Pancreas (tissue), 10 donors: ENCODE data around the gene SLC39A1. TPM values are rescaled to one million over a fixed set of nuclear protein-coding genes. Genes with fewer than 3 reads are reported as not detected.

Experiments used
- ATAC-seq, 4 donors: fragments of 200-7000 bp; cut with Tn5 transposase; one replicate each; pipeline versions ENCODE4 v1.8.0 to v1.9.1; 2020; ENCODE audit warnings: mild to moderate bottlenecking in 4 of 4, moderate library complexity in 4 of 4
- DNase-seq, 6 donors: peaks; one replicate each; pipeline ENCODE4 v3.0.0-alpha.2; 2020
- FAIRE-seq: peaks from 2 replicates; lab custom pipeline; 2012; peaks lifted over from hg19 to GRCh38; lab: Jason Lieb, UNC
- H3K27ac ChIP-seq, 4 donors: fragments of 200-600 bp; sonication (generic); 1 replicate in 3 of 4; 2 replicates in 1 of 4; pipeline versions ENCODE4 v1.5.0 to v1.8.0; 2020
- H3K27me3 ChIP-seq, 4 donors: fragments of 200-600 bp; one replicate each; pipeline ENCODE4 v1.8.0; 2021
- H3K36me3 ChIP-seq, 3 donors: fragments of 200-600 bp; sonication (generic) in 1 of 3; one replicate each; pipeline versions ENCODE4 v1.5.0 to v1.8.0; 2020 to 2021
- H3K4me1 ChIP-seq, 3 donors: fragments of 200-600 bp; one replicate each; pipeline ENCODE4 v1.8.0; 2021
- H3K4me3 ChIP-seq, 4 donors: fragments of 200-600 bp; sonication (generic) in 2 of 4; one replicate each; pipeline versions ENCODE4 v1.5.0 to v1.8.0; 2020 to 2021
- H3K9me3 ChIP-seq, 4 donors: fragments of 200-600 bp; one replicate each; pipeline ENCODE4 v1.8.0; 2021
- WGBS, 2 donors: extraction: QIAGEN DNeasy Blood & Tissue Kit; methylation state at CpG; one replicate each; pipeline ENCODE4 v1.1.7; 2013; 5-methylcytosine and 5-hydroxymethylcytosine counted together
- intact Hi-C, 3 donors: fragments of 100-400 bp; cut with DNase I; formaldehyde crosslinking; loops; one replicate each; pipeline versions ENCODE4 v1.11.1 to v1.14.2; 2022
- polyA plus RNA-seq, 2 donors: library from polyadenylated mRNA; stranded (reverse); fragments of 200-250 nt; gene quantifications; one replicate each; pipeline ENCODE4 v1.2.3, GENCODE V29; 2013
- total RNA-seq, 6 donors: library from RNA; stranded (reverse); fragmentation: NEBNext Ultra II Directional in 4 of 6; extraction: Animal tissue kit (Norgen Biotek cat#: 25700) in 4 of 6; gene quantifications; one replicate each; pipeline versions ENCODE4 v1.2.1 to v1.2.4, GENCODE V29; 2021 to 2023
- TF ChIP-seq, protein P1 (sequence below), 4 donors: fragments of 200-600 bp; sonication (generic) in 3 of 4; IDR thresholded peaks; one replicate each; pipeline versions ENCODE4 v1.5.0 to v1.8.0; 2021; ENCODE audit warnings: antibody characterized with exemption in 4 of 4
- donor health status: healthy with polysubstance abuse.
- donor health status: DM: no; HTN: no; CAD: no; lungs with moderate emphysema.
- donor health status: DM: no; HTN: no; CAD: no.
- donor health status: control.
- donor health status: control.
- donor health status: Bipolar disorder and iron deficiency.
- donor health status: DM: yes; HTN: yes; CAD: no.
- donor health status: DM: no; HTN: no; CAD: no.
- donor health status: DM: no; HTN: no; CAD: no.
- donor health status: DM: yes; HTN: yes; CAD: no.

The SLC39A1 gene
- total and polyA plus RNA-seq, 8 donors = 20.0 to 46.1 (median 27.0) TPM

DNA sequence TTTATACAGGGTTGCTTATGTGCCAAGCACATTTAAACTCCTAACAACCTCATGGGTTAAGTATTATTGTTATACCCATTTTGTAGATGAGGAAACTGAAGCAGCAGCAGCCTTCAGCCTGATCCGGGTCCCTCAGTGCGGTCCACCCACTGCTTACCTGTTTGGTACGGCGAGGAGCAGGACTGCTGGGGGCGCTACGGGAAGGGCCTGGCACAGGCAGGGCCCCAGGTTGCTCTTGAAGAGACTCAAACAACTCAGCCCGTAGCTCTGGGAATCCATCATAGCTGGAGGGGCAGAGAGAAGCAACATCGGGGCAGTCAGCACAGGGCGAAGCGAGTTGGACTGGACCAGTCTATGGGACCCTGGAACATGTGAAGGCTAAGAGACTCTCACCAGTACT lies 26.0 kb downstream of the SLC39A1 start:
- no peak for DNase-seq
- Histone ChIP-seq H3K36me3 (peaks cover 0 to 43% (median 33%) of the 10 kb centered on the region in 3 donors), H3K4me3 (no peak overlapping the region), H3K27me3 (no peaks in the 10 kb centered on the region), H3K9me3 (no peaks in the 10 kb centered on the region), H3K27ac (no peak overlapping the region), H3K4me1 (no peaks in the 10 kb centered on the region)
- ATAC-seq = no peak
- 96% methylated on average over 10 of the region's 10 CpGs for WGBS, 2 donors
- intact Hi-C loops = loop anchor here in 1 of 3 donors (10.0 kb wide), 1 partner anchor 123 kb away; no protein-coding TSS in a partner anchor
- no peak for FAIRE-seq
- TF ChIP-seq, protein P1, sequence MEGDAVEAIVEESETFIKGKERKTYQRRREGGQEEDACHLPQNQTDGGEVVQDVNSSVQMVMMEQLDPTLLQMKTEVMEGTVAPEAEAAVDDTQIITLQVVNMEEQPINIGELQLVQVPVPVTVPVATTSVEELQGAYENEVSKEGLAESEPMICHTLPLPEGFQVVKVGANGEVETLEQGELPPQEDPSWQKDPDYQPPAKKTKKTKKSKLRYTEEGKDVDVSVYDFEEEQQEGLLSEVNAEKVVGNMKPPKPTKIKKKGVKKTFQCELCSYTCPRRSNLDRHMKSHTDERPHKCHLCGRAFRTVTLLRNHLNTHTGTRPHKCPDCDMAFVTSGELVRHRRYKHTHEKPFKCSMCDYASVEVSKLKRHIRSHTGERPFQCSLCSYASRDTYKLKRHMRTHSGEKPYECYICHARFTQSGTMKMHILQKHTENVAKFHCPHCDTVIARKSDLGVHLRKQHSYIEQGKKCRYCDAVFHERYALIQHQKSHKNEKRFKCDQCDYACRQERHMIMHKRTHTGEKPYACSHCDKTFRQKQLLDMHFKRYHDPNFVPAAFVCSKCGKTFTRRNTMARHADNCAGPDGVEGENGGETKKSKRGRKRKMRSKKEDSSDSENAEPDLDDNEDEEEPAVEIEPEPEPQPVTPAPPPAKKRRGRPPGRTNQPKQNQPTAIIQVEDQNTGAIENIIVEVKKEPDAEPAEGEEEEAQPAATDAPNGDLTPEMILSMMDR (IDR thresholded peaks at IDR 0.05) = no peak

DNA sequence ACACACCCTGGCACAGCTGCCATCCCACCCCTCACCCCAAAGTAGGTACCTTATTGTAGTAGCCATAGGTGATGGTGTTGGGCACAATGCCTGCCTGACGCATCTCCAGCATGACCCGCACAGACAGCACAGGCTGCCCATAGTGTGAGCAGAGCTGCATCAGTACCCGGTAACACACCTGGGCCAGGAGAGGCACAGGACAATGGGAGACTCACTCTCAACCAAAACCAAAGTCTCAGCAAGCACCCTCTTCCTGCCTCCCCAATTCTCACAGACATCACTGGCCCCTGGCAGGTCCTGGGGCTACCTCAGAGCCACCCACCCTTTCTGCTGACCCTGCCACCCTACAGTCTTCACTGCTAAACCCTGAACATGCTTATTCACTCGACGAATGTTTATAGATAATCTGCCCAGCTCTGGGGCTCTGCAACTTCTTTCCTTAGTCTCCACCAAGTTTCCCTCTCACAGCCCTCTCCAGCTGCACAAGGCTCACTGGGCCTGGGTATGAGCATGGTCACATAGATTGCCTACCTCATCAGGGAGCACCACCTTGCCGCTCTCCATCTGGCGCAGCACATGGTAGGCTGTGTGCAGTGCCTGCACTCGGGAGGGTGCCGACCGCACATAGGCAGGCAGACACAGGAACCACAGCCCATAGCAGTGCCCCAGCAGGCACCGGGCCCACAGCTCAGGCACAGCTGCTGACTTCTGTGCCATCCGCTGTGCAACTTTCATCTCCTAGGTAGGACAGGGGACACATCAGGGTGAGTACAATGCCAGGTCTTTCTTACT lies 27.1 kb downstream of the SLC39A1 start:
- H3K27me3 ChIP-seq = no peaks in the 10 kb centered on the region
- H3K4me3 ChIP-seq = no peak overlapping the region
- no peaks in the 10 kb centered on the region for H3K9me3 ChIP-seq
- no peak for ATAC-seq
- peaks cover 0 to 43% (median 33%) of the 10 kb centered on the region in 3 donors for H3K36me3 ChIP-seq
- no peak for FAIRE-seq
- DNase-seq = peak in 1 of 6 donors; percentile 20
- no peak overlapping the region for H3K27ac ChIP-seq
- 90 to 96% methylated on average over 12 of the region's 12 CpGs for WGBS, 2 donors
- intact Hi-C loops = loop anchor here in 1 of 3 donors (10.0 kb wide), 1 partner anchor 121 kb away; no protein-coding TSS in a partner anchor
- H3K4me1 ChIP-seq = no peaks in the 10 kb centered on the region
- TF ChIP-seq, protein P1 (IDR thresholded peaks at IDR 0.05) = no peak

DNA sequence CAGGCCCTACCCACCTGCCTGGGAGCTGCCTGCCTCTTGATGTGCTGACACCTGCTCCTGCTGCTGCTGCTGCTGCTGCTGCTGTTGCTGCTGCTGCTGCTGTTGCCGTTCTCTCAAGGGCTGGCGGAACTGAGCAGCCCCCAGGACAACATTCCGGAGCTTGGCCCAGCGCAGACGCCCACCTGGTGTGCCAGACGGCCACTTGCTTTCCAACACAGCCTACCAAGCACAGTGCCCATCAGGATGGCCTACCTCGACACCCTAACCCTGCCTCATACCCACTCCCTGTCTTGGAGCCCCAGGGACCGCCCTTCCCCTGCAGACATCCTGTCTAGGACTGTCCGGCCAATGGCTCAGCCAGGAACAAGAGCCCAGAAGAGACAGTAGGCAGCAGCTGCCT lies 28.6 kb downstream of the SLC39A1 start:
- H3K36me3 ChIP-seq = peaks cover 0 to 39% (median 33%) of the 10 kb centered on the region in 3 donors
- no peak overlapping the region for H3K27ac ChIP-seq
- DNase-seq = peak in 1 of 6 donors; percentile 34
- H3K4me3 ChIP-seq = no peak overlapping the region
- H3K27me3 ChIP-seq = no peaks in the 10 kb centered on the region
- no peaks in the 10 kb centered on the region for H3K4me1 ChIP-seq
- ATAC-seq = no peak
- WGBS, 2 donors = 95 to 97% methylated on average over 9 of the region's 9 CpGs
- TF ChIP-seq, protein P1 (IDR thresholded peaks at IDR 0.05) = no peak
- intact Hi-C loops = loop anchor here in 1 of 3 donors (10.0 kb wide), 1 partner anchor 120 kb away; no protein-coding TSS in a partner anchor
- FAIRE-seq = no peak
- no peaks in the 10 kb centered on the region for H3K9me3 ChIP-seq

DNA sequence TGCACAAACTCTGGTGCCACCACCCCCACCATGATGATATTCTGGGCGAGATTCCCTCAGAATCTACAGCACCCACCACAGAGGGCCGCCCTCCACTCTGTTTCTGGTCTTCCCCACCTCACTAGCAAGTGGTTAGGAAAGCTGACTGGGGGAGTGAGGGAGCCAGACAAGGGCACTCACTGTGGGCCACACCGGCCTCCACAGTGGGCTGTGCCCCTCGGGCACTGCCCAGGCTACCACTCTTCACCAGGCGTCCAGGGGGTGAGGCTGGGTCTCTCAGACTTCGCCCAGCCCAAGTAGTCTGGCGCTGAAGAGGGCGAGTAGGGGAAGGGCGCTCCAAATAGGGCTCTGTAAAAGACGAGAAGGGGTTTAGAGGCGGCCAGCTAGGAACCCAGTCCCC lies 29.4 kb downstream of the SLC39A1 start:
- ATAC-seq (no peak), DNase-seq (peak in 1 of 6 donors; percentile 17), FAIRE-seq (no peak)
- no peaks in the 10 kb centered on the region for H3K4me1 ChIP-seq
- H3K27me3 ChIP-seq = no peaks in the 10 kb centered on the region
- H3K36me3 ChIP-seq = peaks cover 0 to 37% (median 33%) of the 10 kb centered on the region in 3 donors
- TF ChIP-seq, protein P1 (IDR thresholded peaks at IDR 0.05) = no peak
- H3K27ac ChIP-seq = no peak overlapping the region
- 95 to 96% methylated on average over 11 of the region's 11 CpGs for WGBS, 2 donors
- no peak overlapping the region for H3K4me3 ChIP-seq
- H3K9me3 ChIP-seq = no peaks in the 10 kb centered on the region
- intact Hi-C loops = loop anchor here in 1 of 3 donors (10.0 kb wide), 1 partner anchor 119 kb away; no protein-coding TSS in a partner anchor
